GM19438 (cell line): ENCODE results near the gene FOXP4.

Experiments
- ATAC-seq: cut with Tn5 transposase; IDR thresholded peaks from one replicate; pipeline ENCODE4 v1.9.1; 2021; ENCODE audit warnings: low read depth; ENCODE audit not compliant: unreplicated experiment

Gene FOXP4

GRCh38 chr6:41621802-41622201 is 75.6 kb downstream of the FOXP4 start:
- ATAC-seq, result no peak

- no peak for ATAC-seq
Measured at GRCh38 chr6:41622206-41622988, 76.2 kb downstream of the FOXP4 start.

GRCh38 chr6:41623330-41623729 is 77.1 kb downstream of the FOXP4 start:
- no peak for ATAC-seq

GRCh38 chr6:41624621-41625380 is 78.6 kb downstream of the FOXP4 start:
- ATAC-seq, result no peak

GRCh38 chr6:41625442-41625841 is 79.3 kb downstream of the FOXP4 start:
- ATAC-seq, result no peak

GRCh38 chr6:41626022-41626421 is 79.8 kb downstream of the FOXP4 start:
- no peak for ATAC-seq

- no peak for ATAC-seq
Measured at GRCh38 chr6:41626917-41627316, 80.7 kb downstream of the FOXP4 start.

GRCh38 chr6:41629128-41629527 is 82.9 kb downstream of the FOXP4 start:
- no peak for ATAC-seq

- ATAC-seq, result no peak
Measured at GRCh38 chr6:41630069-41630468, 83.9 kb downstream of the FOXP4 start.

- ATAC-seq, result no peak
Measured at GRCh38 chr6:41630946-41631345, 84.8 kb downstream of the FOXP4 start.

GRCh38 chr6:41633056-41633634 is 87.0 kb downstream of the FOXP4 start:
- ATAC-seq, result no peak

GRCh38 chr6:41634657-41635056 is 88.5 kb downstream of the FOXP4 start:
- no peak for ATAC-seq

GRCh38 chr6:41635365-41635764 is 89.2 kb downstream of the FOXP4 start:
- ATAC-seq, result no peak

GRCh38 chr6:41636833-41637193 is 90.6 kb downstream of the FOXP4 start:
- no peak for ATAC-seq

GRCh38 chr6:41637194-41638001 is 91.2 kb downstream of the FOXP4 start:
- ATAC-seq, result no peak

- no peak for ATAC-seq
Measured at GRCh38 chr6:41638002-41638934, 92.1 kb downstream of the FOXP4 start, which contains the start of gene MDFI. Gene MDFI (plus strand): TSS chr6:41638468. CDS start chr6:41638750, 282 bp downstream.

- ATAC-seq, result no peak
Measured at GRCh38 chr6:41638935-41639808, 93.0 kb downstream of the FOXP4 start.

- no peak for ATAC-seq
Measured at GRCh38 chr6:41639809-41640371, 93.7 kb downstream of the FOXP4 start.
